ENCODE results near the gene PTPRN2. TPM values are rescaled to one million over a fixed set of nuclear protein-coding genes. Genes with fewer than 3 reads are reported as not detected.

The PTPRN2 gene
- total and polyA plus RNA-seq, 2 donors (not counting 3 experiments of a cell fraction or from before 2014, with no cell fraction given), result 0.62 to 0.88 TPM

- H4K20me1 ChIP-seq (replicated peaks; ENCODE audit: control insufficient read depth, extremely low read depth, insufficient read depth, low read length), result no peaks in the 10 kb centered on the region
- H2AFZ ChIP-seq (ENCODE audit: low read depth, low read length), result no peak overlapping the region
- H3K4me2 ChIP-seq (ENCODE audit: insufficient read depth, low read length), result no peak overlapping the region
- CTCF ChIA-PET, result no interaction called here
- H3K4me1 ChIP-seq (ENCODE audit: control insufficient read depth, extremely low read depth, insufficient read depth, low read length), result no peaks in the 10 kb centered on the region
- POLR2A ChIA-PET, result no interaction called here
- no peak overlapping the region for H3K4me3 ChIP-seq (replicated peaks in 1 of 3; ENCODE audit: insufficient read depth in 1 of 3, low read depth in 1 of 3, low read length in 3 of 3)
- no TSS peak for BruUV-seq (replicated peaks)
- no peak overlapping the region for H3K9ac ChIP-seq (replicated peaks; ENCODE audit: extremely low read depth, insufficient read depth, low read length)
- H3K79me2 ChIP-seq (ENCODE audit: control insufficient read depth, insufficient read depth, low read length), result no peaks in the 10 kb centered on the region
- H3K9me1 ChIP-seq (replicated peaks; ENCODE audit: control insufficient read depth, extremely low read depth, insufficient read depth, low read length), result no peaks in the 10 kb centered on the region
- DNase-seq (ENCODE audit: low read depth, low spot score) (no peak), FAIRE-seq (no peak)
- TF ChIP-seq EZH2 (IDR thresholded peaks at IDR 0.05; ENCODE audit: borderline replicate concordance, low read depth, low read length, severe bottlenecking), result no peak
- TF ChIP-seq MYC (IDR thresholded peaks at IDR 0.05; ENCODE audit: low read depth, low read length), result no peak
- TF ChIP-seq GATA2 (IDR thresholded peaks at IDR 0.05; ENCODE audit: insufficient read depth, insufficient read length, low read depth, low read length), result no peak
- no peak for TF ChIP-seq POLR2AphosphoS5 (IDR thresholded peaks at IDR 0.05; ENCODE audit: insufficient read depth, low read depth, low read length)
- no peak for TF ChIP-seq FOS (IDR thresholded peaks at IDR 0.05; ENCODE audit: borderline replicate concordance, insufficient read depth, low read length)
- H3K9me3 ChIP-seq (replicated peaks; ENCODE audit: control insufficient read depth, insufficient read depth, low read length), result no peaks in the 10 kb centered on the region
- no peak overlapping the region for H3K27ac ChIP-seq (ENCODE audit: insufficient read depth, low read depth, low read length)
- H3K36me3 ChIP-seq (ENCODE audit: control insufficient read depth in 2 of 2, extremely low read depth in 1 of 2, insufficient read depth in 2 of 2, low read length in 2 of 2), result no peaks in the 10 kb centered on the region
- intact Hi-C loops (cut with micrococcal nuclease) (no loop called here), dilution Hi-C loops (cut with MboI; ENCODE audit: extremely low pct_ligation_motif_present, low sequenced_read_pairs) (no loop called here)
- H3K27me3 ChIP-seq (ENCODE audit: control insufficient read depth in 2 of 2, insufficient read depth in 2 of 2, low read length in 2 of 2), result no peaks in the 10 kb centered on the region
Observed at GRCh38 chr7:157574120-157574825, 1013.4 kb downstream of the PTPRN2 start.

GRCh38 chr7:157573244-157573643, 1014.4 kb downstream of the PTPRN2 start:
- TF ChIP-seq EZH2 (IDR thresholded peaks at IDR 0.05; ENCODE audit: borderline replicate concordance, low read depth, low read length, severe bottlenecking) (no peak), POLR2A (IDR thresholded peaks at IDR 0.05; ENCODE audit: low read depth, low read length) (no peak), MAX (IDR thresholded peaks at IDR 0.05; ENCODE audit: insufficient read depth, insufficient read length) (no peak), CTCF (IDR thresholded peaks at IDR 0.05; ENCODE audit: extremely low read depth in 1 of 2, insufficient read depth in 1 of 2, low read depth in 1 of 2, low read length in 2 of 2) (no peak), JUN (IDR thresholded peaks at IDR 0.05; ENCODE audit: borderline replicate concordance, insufficient read depth, insufficient read length, low read depth) (no peak), FOS (IDR thresholded peaks at IDR 0.05; ENCODE audit: borderline replicate concordance, insufficient read depth, low read length) (no peak), MYC (IDR thresholded peaks at IDR 0.05; ENCODE audit: low read depth, low read length) (no peak)
- Histone ChIP-seq H3K36me3 (ENCODE audit: control insufficient read depth in 2 of 2, extremely low read depth in 1 of 2, insufficient read depth in 2 of 2, low read length in 2 of 2) (no peaks in the 10 kb centered on the region), H3K79me2 (ENCODE audit: control insufficient read depth, insufficient read depth, low read length) (no peaks in the 10 kb centered on the region), H3K4me1 (ENCODE audit: control insufficient read depth, extremely low read depth, insufficient read depth, low read length) (no peaks in the 10 kb centered on the region), H3K9me3 (replicated peaks; ENCODE audit: control insufficient read depth, insufficient read depth, low read length) (no peaks in the 10 kb centered on the region), H3K27ac (ENCODE audit: insufficient read depth, low read depth, low read length) (no peak overlapping the region), H3K4me3 (replicated peaks in 1 of 3; ENCODE audit: insufficient read depth in 1 of 3, low read depth in 1 of 3, low read length in 3 of 3) (no peak overlapping the region), H2AFZ (ENCODE audit: low read depth, low read length) (no peak overlapping the region), H3K4me2 (ENCODE audit: insufficient read depth, low read length) (no peak overlapping the region), H3K9me1 (replicated peaks; ENCODE audit: control insufficient read depth, extremely low read depth, insufficient read depth, low read length) (no peaks in the 10 kb centered on the region), H4K20me1 (replicated peaks; ENCODE audit: control insufficient read depth, extremely low read depth, insufficient read depth, low read length) (no peaks in the 10 kb centered on the region), H3K9ac (replicated peaks; ENCODE audit: extremely low read depth, insufficient read depth, low read length) (no peak overlapping the region), H3K27me3 (ENCODE audit: control insufficient read depth in 2 of 2, insufficient read depth in 2 of 2, low read length in 2 of 2) (no peaks in the 10 kb centered on the region)
- ChIA-PET POLR2A (no interaction called here), CTCF (no interaction called here)
- intact Hi-C loops (cut with micrococcal nuclease) (no loop called here), dilution Hi-C loops (cut with MboI; ENCODE audit: extremely low pct_ligation_motif_present, low sequenced_read_pairs) (no loop called here)
- DNase-seq (ENCODE audit: low read depth, low spot score) (no peak), FAIRE-seq (no peak)
- no TSS peak for BruUV-seq (replicated peaks)

All from endothelial cell of umbilical vein (primary cell).